ENCODE data around the gene NKX1-1. TPM values are rescaled to one million over a fixed set of nuclear protein-coding genes. Genes with fewer than 3 reads are reported as not detected.

The NKX1-1 gene
- total RNA-seq, 4 donors from 2014 or later, result not detected

DNA sequence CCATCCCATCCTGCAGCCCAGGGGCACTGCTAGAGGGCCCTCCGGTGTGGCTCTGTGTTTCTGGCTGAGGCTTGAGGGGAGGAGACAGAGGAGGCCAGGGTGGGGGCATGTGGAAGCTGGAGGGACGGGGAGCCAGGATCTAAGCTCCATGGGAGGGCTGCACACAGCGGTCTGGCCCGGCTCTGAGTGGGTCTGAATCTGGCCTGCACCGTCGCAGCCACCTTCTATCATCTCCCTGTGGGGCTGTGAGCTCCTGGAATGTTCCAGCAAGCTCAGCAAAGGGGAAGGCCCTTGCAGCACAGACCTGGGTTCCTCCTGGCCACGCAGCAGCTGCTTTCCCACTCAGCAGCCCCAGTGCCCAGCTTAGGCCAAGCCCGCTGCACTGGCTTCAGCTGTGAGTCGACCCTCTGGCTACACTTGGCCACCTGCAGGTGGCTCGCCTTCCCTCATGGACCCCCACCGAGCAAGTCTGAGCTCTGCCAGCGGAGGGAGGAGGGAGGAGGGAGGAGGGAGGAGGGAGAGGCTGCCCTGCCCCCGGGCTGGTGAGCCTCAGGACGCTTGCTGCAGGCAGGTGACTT is 5.3 kb downstream of the NKX1-1 start:
- peaks cover 0 to under 1% of the 10 kb centered on the region in 2 donors for H3K36me3 ChIP-seq
- TF ChIP-seq, protein P1, sequence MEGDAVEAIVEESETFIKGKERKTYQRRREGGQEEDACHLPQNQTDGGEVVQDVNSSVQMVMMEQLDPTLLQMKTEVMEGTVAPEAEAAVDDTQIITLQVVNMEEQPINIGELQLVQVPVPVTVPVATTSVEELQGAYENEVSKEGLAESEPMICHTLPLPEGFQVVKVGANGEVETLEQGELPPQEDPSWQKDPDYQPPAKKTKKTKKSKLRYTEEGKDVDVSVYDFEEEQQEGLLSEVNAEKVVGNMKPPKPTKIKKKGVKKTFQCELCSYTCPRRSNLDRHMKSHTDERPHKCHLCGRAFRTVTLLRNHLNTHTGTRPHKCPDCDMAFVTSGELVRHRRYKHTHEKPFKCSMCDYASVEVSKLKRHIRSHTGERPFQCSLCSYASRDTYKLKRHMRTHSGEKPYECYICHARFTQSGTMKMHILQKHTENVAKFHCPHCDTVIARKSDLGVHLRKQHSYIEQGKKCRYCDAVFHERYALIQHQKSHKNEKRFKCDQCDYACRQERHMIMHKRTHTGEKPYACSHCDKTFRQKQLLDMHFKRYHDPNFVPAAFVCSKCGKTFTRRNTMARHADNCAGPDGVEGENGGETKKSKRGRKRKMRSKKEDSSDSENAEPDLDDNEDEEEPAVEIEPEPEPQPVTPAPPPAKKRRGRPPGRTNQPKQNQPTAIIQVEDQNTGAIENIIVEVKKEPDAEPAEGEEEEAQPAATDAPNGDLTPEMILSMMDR (IDR thresholded peaks at IDR 0.05), result no peak
- no peak for TF ChIP-seq EP300 (IDR thresholded peaks at IDR 0.05)
- H3K4me1 ChIP-seq, result peaks cover 0 to 40% (median 5%) of the 10 kb centered on the region in 3 donors
- H3K4me3 ChIP-seq, result no peak overlapping the region
- H3K9me3 ChIP-seq, result no peaks in the 10 kb centered on the region
- H3K27ac ChIP-seq, result no peak overlapping the region
- H3K27me3 ChIP-seq, result peaks cover 74% of the 10 kb centered on the region
- ATAC-seq, result no peak
- 36% methylated on average over 8 of the region's 14 CpGs; no CpG with 5 or more reads in 1 of the 2 donors for WGBS, 2 donors (ENCODE audit: low coverage in 1 of 2)

DNA sequence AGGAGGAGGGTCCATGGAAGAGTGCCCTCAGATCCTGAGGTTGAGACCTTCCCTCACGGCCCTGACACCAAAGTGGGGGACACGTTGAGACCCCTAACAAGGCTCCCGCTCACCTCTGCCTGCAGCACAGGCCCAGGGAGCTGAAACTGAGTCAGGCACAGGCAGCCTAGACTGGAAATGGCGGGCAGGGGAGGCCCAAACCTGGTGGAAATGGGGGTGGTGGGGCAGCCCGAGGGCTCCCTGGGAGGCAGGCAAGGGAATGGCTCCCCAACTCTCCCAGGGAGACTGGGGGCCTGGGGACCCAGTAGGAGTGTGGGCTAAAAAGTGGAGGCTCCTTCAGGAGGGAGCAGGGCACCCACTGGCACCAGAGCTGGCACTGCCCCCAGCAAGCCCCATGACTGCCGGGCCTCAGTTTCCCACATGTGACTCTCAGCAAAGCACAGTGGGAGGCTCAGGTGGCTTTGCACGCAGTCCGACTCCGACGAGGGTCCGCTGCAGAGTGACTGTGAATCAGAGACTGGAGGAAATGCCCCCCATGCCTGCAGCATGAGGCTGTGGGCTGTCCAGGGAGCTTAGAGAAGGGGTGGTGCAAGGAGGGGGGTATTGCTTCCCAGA is 5.9 kb downstream of the NKX1-1 start:
- Histone ChIP-seq H3K27me3 (peaks cover 68% of the 10 kb centered on the region), H3K4me3 (no peak overlapping the region), H3K9me3 (no peaks in the 10 kb centered on the region), H3K4me1 (peaks cover 0 to 34% (median 5%) of the 10 kb centered on the region in 3 donors), H3K36me3 (peaks cover 0 to 7% of the 10 kb centered on the region in 2 donors), H3K27ac (no peak overlapping the region)
- 69% methylated on average over 4 of the region's 11 CpGs; no CpG with 5 or more reads in 1 of the 2 donors for WGBS, 2 donors (ENCODE audit: low coverage in 1 of 2)
- no peak for ATAC-seq
- no peak for TF ChIP-seq POLR2AphosphoS5 (IDR thresholded peaks at IDR 0.05)
- TF ChIP-seq EP300 (IDR thresholded peaks at IDR 0.05), result no peak
- TF ChIP-seq POLR2A (IDR thresholded peaks at IDR 0.05), result no peak
- TF ChIP-seq, protein P1 (IDR thresholded peaks at IDR 0.05), result no peak

DNA sequence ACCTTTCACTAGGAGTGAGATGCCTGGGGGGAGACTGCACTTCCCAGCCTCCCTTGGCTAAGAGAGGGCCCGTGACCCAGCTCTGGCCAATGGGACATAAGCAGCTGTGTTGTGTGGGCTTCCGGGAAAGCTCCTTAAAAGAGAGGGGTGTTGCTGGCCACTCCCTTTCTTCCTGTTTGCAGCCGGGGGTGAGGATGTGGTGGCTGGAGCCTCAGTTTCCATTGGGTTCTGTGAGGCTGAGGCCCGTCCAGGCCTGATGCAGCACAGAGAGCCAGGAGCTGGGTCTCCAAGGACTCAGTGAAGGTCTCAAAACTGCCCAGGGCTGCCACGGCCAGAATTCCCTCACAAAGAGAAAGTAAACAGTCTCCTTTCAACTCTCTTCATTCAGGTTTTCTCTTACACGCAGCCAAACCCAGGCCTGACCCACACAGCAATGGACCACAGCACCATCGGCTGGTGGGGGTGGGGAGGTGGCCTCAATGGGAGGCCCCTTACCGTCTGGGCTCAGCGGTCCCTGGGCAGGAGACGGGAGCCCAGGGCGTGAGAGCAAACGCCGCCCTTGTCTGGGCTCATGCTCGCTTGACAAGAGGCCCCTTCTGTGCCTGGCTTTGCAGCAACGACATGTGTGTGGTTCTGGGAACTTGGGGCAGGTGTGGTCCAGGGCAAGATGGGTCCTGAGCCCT is 6.6 kb downstream of the NKX1-1 start:
- no peaks in the 10 kb centered on the region for H3K9me3 ChIP-seq
- peaks cover 0 to 13% of the 10 kb centered on the region in 2 donors for H3K36me3 ChIP-seq
- ATAC-seq, result no peak
- no peak overlapping the region for H3K27ac ChIP-seq
- peaks cover 62% of the 10 kb centered on the region for H3K27me3 ChIP-seq
- 92 to 100% methylated on average over 2 to 6 of the region's 15 CpGs for WGBS, 2 donors (ENCODE audit: low coverage in 1 of 2)
- peaks cover 0 to 28% (median 5%) of the 10 kb centered on the region in 3 donors for H3K4me1 ChIP-seq
- no peak overlapping the region for H3K4me3 ChIP-seq
- TF ChIP-seq EP300 (IDR thresholded peaks at IDR 0.05) (no peak), POLR2A (IDR thresholded peaks at IDR 0.05) (no peak), POLR2AphosphoS5 (IDR thresholded peaks at IDR 0.05) (no peak)
- TF ChIP-seq, protein P1 (IDR thresholded peaks at IDR 0.05), result no peak

DNA sequence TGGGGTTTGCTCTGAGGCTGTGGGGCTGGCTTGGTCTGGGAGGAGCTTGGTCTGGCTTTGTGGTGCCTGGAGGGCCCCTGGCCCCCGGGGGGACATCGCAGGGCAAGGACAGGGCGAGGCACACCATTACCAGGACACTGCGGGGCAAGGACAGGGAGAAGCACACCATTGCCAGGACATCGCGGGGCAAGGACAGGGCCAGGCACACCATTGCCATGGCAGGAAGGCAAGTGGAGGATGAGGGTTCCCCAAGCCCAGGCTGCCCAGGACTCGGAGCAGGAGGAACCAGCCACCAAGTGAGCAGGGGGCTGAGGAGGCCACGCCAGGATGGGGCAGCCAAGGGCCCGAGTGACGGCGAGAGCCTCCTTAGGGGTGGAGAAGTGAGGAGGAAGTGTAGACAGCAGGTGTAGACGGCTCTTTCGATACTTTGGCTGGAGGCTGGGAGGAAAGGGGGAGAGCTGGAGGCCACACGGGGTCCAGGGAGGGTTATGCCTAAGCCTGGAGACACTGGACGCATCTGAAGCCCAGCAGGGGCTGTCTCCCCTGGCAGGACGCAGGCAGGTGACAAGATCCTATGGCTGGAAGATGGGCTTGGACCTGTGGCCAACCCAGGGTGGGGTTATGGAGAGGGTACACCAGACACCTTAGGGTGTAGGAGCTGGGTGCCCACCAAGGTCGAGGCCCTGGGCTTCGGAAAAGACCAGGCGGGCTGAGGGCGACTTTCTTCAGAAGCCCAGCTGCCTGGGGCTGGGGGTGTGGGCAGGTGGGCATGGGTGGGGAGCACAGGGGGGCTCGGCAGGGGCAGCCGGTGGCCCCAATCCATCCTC is 7.3 kb downstream of the NKX1-1 start:
- Histone ChIP-seq H3K27me3 (peaks cover 54% of the 10 kb centered on the region), H3K4me1 (peaks cover 0 to 20% (median 5%) of the 10 kb centered on the region in 3 donors), H3K4me3 (no peak overlapping the region), H3K27ac (no peak overlapping the region), H3K9me3 (peaks cover 0 to 2% (median 0%) of the 10 kb centered on the region in 3 donors), H3K36me3 (peaks cover 0 to 21% of the 10 kb centered on the region in 2 donors)
- 88 to 92% methylated on average over 10 to 11 of the region's 22 CpGs for WGBS, 2 donors (ENCODE audit: low coverage in 1 of 2)
- no peak for TF ChIP-seq POLR2A (IDR thresholded peaks at IDR 0.05)
- TF ChIP-seq, protein P1 (IDR thresholded peaks at IDR 0.05), result no peak
- no peak for TF ChIP-seq EP300 (IDR thresholded peaks at IDR 0.05)
- no peak for TF ChIP-seq POLR2AphosphoS5 (IDR thresholded peaks at IDR 0.05)
- no peak for ATAC-seq

Measured in gastroesophageal sphincter (tissue), 4 donors.